HL-60 (cell line): ENCODE data around the gene HDAC7.

Experiments used
- DNase-seq, 2 experiments: peaks; one replicate each; pipeline ENCODE4 v3.0.0-alpha.2; 2010 to 2020; ENCODE audit warnings: low read depth in 1 of 2, low spot score in 1 of 2
- H3K27ac ChIP-seq: fragments of 250-450 bp; sonication (Bioruptor Pico); replicated peaks from 2 replicates; pipeline ENCODE4 v1.5.1; 2020; ENCODE audit warnings: mild to moderate bottlenecking, moderate library complexity
- H3K27me3 ChIP-seq: fragments of 250-450 bp; sonication (Bioruptor Pico); 2 replicates; pipeline ENCODE4 v1.5.1; 2021; ENCODE audit warnings: mild to moderate bottlenecking, moderate library complexity; ENCODE audit not compliant: insufficient read depth, poor library complexity, severe bottlenecking
- H3K4me3 ChIP-seq: replicated peaks from 2 replicates; pipeline ENCODE4 v1.5.1; 2011; ENCODE audit warnings: mild to moderate bottlenecking, control low read depth, low read length; ENCODE audit not compliant: insufficient read depth
- CTCF ChIP-seq: IDR thresholded peaks from one replicate; pipeline ENCODE4 v1.5.1; 2011; ENCODE audit warnings: low read length, control low read depth, inconsistent platforms; ENCODE audit not compliant: insufficient read depth
- GABPA ChIP-seq: IDR thresholded peaks from 2 replicates; pipeline ENCODE4 v1.6.1; 2012; ENCODE audit warnings: low read depth
- POLR2AphosphoS5 ChIP-seq: IDR thresholded peaks from 2 replicates; pipeline ENCODE4 v1.6.1; 2012; ENCODE audit warnings: low read depth
- REST ChIP-seq: IDR thresholded peaks from 2 replicates; pipeline ENCODE4 v1.6.1; 2012; ENCODE audit warnings: low read depth; ENCODE audit not compliant: insufficient replicate concordance
- SPI1 ChIP-seq: IDR thresholded peaks from 2 replicates; pipeline ENCODE4 v1.6.1; 2012; ENCODE audit warnings: low read depth, mild to moderate bottlenecking, borderline replicate concordance

The HDAC7 gene

GRCh38 chr12:47734725-47735480, 84.8 kb downstream of the HDAC7 start:
- H3K27ac ChIP-seq, result no peak overlapping the region
- no peak for TF ChIP-seq GABPA
- no peak for TF ChIP-seq REST
- TF ChIP-seq CTCF, result no peak
- no peak for TF ChIP-seq POLR2AphosphoS5
- no peak for TF ChIP-seq SPI1
- no peak for DNase-seq
- no peaks in the 10 kb centered on the region for H3K27me3 ChIP-seq
- H3K4me3 ChIP-seq, result no peak overlapping the region

- TF ChIP-seq CTCF (no peak), REST (no peak), GABPA (no peak), POLR2AphosphoS5 (no peak), SPI1 (no peak)
- Histone ChIP-seq H3K27me3 (no peaks in the 10 kb centered on the region), H3K4me3 (no peak overlapping the region), H3K27ac (0 out of 2 replicates have a peak overlapping the region, but pooled peaks have one; percentile 18)
- DNase-seq, result no peak
Measured at GRCh38 chr12:47733142-47733541, 86.6 kb downstream of the HDAC7 start.
